NCI-H526 treated with DMSO at 0.1 percent for 48 hours (cell line): Measurements from ENCODE around the gene CDH4.
"Not testable (repeated sequence)": the region's sequence is repeated elsewhere in the genome, so short reads cannot be mapped to it uniquely, and the experiment has no call there.

Source experiments
- DNase-seq: peaks from one replicate; lab custom pipeline; 2025; lab: John Stamatoyannopoulos, UW

The CDH4 gene

DNA sequence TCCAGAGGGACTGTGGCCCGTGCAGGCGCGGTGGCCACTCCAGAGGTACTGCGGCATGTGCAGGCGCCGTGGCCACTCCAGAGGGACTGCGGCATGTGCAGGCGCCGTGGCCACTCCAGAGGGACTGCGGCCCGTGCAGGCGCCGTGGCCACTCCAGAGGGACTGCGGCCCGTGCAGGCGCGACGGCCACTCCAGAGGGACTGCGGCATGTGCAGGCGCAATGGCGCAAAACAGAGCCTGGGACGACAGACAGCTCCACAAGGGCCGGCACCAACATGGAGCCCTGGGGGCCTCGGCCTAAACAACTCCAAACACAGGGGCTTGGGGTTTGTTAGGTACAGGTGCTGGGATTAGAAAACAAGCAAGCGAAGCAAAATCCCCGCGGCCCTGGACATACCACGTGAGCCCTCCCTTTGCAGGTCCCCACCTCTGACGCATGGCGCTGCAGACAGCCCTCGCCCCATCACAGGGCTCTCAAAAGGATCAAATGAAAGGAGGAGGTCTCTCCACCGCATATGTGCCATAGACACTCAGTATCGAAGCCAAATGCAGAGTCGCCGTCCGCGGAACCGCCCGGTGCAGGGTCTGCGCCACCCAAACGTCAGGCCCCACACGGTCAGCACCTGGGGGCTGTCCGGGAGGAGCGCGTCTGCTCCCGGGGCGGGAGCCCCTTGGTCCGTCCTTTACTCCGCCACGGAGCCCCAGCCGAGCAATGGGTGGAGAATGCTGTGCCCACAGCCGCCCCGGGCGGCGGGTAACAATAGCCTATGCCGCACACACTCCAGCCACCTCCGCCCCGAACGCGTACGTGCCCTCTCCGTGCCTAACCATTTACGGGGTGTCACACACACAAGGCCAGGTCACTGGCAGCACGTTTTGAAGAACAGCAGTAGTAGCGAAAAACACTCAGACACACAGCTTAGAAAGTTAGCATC lies 727.9 kb downstream of the CDH4 start:
- no peak for DNase-seq

DNA sequence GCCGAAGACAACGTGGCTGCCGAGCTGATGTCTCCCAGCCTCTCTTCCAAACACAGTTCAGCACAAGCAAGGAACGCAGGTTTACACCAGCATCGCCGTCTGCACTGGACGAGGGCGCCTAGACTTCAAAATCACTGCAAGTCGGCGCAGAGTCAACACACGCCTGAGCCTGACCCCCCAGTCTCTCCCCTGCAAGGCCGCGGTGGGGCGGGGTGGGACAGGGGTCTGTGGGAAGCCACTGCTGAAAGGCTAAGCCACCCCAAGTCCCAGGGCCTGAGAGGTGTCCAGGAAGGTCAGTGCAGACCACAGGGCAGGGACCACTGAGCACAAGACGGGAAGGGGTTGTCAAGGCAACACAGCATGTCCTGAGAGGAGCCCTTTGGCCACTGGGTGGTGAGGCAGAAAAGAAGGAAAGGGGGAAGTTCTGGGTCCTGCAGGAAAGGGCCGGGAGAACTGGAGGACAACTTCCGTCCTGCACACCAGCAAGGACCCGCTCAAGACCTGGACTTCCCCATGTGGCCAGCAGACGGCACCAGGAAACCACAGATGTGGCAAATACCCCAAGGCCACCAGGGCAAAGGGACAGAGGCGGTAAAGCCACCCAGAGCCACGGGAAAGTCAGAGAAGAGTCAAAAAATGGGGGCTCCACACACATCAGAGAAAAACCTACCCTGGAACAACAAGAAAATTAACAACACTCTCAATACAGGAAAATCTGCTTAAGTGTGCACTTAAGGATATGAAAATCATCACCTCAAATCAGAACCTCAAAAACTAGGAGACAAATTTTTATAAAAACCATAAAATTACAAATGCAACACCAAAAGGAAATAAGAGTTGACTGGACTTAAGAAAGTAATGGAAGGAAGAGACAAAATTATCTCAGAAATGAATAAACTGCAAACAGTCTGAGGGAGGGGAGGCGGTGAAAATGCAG lies 728.9 kb downstream of the CDH4 start:
- no peak for DNase-seq

DNA sequence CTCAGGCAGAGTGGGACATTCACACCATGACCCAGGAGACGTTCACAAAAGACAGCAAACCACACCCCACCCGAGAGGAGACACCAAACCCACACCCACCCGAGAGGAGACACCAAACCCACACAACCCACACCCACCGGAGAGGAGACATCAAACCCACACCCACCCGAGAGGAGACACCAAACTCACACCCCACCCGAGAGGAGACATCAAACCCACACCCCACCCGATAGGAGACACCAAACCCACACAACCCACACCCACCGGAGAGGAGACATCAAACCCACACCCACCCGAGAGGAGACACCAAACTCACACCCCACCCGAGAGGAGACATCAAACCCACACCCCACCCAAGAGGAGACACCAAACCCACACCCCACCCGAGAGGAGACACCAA lies 729.6 kb downstream of the CDH4 start:
- not testable (repeated sequence) for DNase-seq

DNA sequence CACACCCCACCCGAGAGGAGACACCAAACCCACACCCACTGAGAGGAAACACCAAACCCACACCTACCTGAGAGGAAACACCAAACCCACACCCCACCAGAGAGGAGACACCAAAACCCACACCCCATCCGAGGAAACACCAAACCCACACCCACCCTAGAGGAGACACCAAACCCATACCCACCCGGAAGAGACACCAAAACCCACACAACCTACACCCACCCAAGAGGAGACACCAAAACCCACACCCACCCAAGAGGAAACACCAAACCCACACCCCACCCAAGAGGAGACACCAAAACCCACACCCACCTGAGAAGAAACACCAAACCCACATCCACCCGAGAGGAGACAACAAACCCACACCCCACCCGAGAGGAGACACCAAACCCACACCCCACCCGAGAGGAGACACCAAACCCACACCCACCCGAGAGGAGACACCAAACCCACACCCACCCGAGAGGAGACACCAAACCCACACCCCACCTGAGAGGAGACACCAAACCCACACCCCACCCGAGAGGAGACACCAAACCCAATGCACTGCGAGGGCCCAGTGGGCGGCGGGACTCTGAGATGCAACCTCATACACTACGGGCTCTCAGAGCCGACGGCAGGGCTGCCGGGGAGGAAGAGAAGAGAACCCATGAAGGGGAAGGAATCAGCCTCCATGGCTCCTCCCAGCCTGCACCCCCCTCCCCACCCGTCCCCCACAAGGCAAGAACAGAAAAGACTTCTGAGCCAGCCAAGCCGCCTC lies 730.3 kb downstream of the CDH4 start:
- no peak for DNase-seq

DNA sequence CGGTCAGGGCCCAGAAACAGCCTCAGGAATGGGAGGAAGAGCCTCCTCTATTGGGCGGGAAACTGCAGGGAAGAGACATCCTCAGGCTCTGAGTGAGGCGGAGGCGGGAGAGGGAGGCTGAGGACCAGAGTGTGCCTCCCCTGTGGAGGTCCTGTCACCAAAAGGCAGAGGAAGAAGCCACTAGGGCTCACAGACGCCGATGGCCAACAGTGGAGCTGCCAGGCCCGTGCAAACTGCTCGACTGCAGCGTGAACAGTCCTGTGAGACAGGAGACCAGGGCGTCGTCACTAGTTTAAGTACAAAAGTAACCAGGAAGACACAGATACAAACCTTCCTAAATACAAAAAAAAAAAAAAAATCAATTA lies 730.9 kb downstream of the CDH4 start:
- no peak for DNase-seq

DNA sequence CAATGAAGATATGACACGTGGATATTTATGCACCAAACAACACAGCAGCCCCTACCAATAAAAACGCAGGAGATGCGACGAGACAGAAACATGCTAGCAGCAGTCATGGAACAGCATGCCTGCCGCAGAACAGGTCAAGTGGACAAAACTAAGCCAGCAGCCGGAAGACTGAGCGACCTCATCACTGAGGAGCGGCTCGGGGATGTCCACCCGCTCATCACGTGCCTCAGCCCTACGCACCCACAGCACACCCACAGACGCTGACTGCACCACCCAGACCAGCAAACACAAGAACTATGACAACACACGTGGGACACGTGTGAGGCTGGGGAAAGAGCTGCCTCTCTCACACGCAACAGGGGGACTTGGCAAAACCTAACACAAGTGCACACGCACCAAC lies 731.9 kb downstream of the CDH4 start:
- no peak for DNase-seq

DNA sequence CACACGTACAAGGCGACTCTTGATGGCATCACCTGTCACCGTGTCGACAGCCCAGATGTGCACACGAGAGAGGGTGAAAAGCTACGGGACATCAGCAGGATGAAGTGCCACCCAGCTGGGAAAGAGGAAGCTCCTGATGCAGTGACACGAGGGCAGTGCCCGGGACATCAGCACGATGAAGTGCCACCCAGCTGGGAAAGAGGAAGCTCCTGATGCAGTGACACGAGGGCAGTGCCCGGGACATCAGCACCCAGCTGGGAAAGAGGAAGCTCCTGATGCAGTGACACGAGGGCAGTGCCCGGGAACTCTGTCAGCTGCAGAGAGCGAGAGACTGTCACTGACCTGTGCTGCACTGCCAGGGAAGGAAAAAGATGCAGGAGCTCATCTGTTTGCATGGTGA lies 732.4 kb downstream of the CDH4 start:
- not testable (repeated sequence) for DNase-seq

DNA sequence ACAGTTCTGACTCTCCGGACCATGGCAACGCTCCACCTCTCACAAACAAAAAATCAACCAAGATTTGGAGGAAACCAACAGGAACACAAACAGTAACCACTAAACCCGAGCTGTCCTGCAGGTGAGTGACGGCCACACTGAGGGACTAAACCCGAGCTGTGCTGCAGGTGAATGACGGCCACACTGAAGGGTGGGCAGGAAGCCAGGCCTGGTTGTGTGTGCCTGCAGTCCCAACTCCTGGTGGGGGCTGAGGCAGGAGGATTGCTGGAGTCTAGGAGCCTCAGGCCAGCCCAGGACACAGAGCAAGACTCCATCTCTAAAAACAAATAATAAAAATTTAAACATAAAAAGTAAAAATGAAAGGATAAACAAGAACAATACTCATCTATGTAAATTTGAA lies 733.0 kb downstream of the CDH4 start:
- no peak for DNase-seq

DNA sequence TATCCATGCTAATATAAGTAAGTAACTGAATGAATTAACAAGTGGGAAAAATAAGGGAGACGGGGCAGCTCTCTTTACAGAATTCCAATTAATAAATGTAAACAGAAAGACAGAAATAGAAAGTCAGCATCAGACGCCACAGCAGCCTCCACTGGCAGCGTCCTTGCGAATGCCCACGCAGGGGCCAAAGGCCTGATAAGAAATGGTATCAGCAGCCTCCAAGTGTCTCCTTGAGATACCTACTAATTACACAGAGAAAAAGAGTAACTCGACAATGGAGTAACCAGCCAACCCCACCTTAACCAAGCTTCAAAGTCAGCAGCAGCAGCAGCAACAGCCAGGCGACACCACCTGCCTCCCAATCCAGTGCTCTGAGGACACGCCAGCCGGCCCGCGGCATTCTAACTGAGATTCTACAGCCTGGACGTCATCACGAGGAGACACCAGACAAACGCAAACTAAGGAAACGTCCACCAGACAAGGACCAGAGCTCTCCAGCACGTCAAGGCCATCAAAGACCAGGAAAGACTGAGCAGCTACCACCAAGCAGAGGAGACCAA lies 734.8 kb downstream of the CDH4 start:
- no peak for DNase-seq

DNA sequence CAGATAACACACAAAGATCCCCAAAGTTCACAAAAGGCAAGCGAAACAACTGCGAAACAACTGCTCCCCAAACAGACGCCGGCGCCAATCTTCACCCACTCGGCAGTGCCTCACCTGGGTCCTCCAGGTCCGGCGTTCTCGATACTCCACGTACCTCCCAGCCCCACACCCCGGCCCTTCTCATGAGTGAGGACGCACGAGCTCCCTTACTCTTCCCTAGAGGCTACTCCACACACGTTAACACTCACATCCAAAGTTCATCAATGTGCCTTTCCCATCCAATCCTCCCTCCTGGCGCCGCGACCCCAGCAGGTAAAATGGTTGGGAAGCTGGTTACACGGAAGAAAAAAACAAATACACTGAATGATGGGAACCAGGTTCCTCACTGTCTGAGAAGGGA lies 736.6 kb downstream of the CDH4 start:
- DNase-seq, result no peak

DNA sequence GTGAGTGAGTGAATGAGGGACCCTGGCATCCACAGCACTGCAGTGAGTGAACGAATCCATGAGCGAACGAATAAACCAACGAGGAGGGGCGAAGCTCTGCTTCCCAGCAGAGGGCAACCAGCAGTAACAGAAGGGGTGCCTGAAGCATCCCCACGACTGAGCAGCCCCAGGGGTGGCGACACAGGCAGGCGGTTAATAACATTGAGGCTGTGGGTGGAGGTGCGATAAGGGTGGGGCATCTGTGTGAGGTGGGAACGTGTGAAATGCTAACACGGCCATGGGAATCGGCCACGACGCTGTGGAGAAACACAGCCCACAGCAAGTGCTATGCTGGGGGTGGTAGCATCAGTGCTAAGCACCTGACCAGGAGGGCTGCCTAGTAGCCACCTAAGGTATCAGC lies 737.7 kb downstream of the CDH4 start:
- no peak for DNase-seq
